Common myeloid progenitor, CD34-positive (primary cell): ENCODE results near the gene SP3.
A peak's percentile ranks its signal among the peaks of the same experiment; 100 is the strongest.

Source experiments
- CTCF ChIA-PET: fragments of 350-600 bp; sonication (Branson Sonifier 250); formaldehyde crosslinking; loops from one replicate; lab custom pipeline; 2021; ENCODE audit warnings: antibody characterized with exemption; lab: Charles Lee
- POLR2A ChIA-PET: fragments of 350-600 bp; sonication (Branson Sonifier 250); formaldehyde crosslinking; loops from one replicate; lab custom pipeline; 2021; ENCODE audit warnings: antibody characterized with exemption; lab: Charles Lee
- DNase-seq, 3 donors: peaks; one replicate each; pipeline versions ENCODE4 v3.0.0 to v3.0.0-alpha.2; 2013
- H3K27ac ChIP-seq, 2 experiments: 1 replicate in 1 of 2; 2 replicates in 1 of 2; pipeline ENCODE4 v1.7.0; 2013; ENCODE audit warnings: inconsistent platforms in 2 of 2, low read length in 2 of 2, mild to moderate bottlenecking in 2 of 2, low read depth in 1 of 2, moderate library complexity in 1 of 2; ENCODE audit not compliant: severe bottlenecking in 2 of 2, insufficient read depth in 1 of 2, poor library complexity in 1 of 2
- H3K27me3 ChIP-seq, 5 experiments: replicated peaks in 2 of 5; 1 replicate in 3 of 5; 2 replicates in 2 of 5; pipeline versions ENCODE4 v1.6.1 to v1.7.0; 2013; ENCODE audit warnings: low read length in 4 of 5, mild to moderate bottlenecking in 2 of 5, moderate library complexity in 2 of 5, inconsistent platforms in 1 of 5; ENCODE audit not compliant: insufficient read depth in 5 of 5, control insufficient read depth in 4 of 5
- H3K36me3 ChIP-seq, 4 experiments: 1 replicate in 2 of 4; 2 replicates in 2 of 4; pipeline versions ENCODE4 v1.6.1 to v1.7.0; 2013; ENCODE audit warnings: low read length in 3 of 4, control low read depth in 1 of 4, mild to moderate bottlenecking in 1 of 4; ENCODE audit not compliant: control insufficient read depth in 4 of 4, insufficient read depth in 4 of 4
- H3K4me1 ChIP-seq, 4 experiments: 1 replicate in 3 of 4; 2 replicates in 1 of 4; pipeline versions ENCODE4 v1.6.1 to v1.7.1; 2013; ENCODE audit warnings: low read length in 3 of 4, mild to moderate bottlenecking in 3 of 4, control low read depth in 1 of 4, inconsistent platforms in 1 of 4, moderate library complexity in 1 of 4; ENCODE audit not compliant: control insufficient read depth in 4 of 4, insufficient read depth in 4 of 4; ENCODE audit errors: control extremely low read depth in 1 of 4
- H3K4me3 ChIP-seq, 7 experiments: 1 replicate in 4 of 7; 2 replicates in 3 of 7; pipeline versions ENCODE4 v1.5.1 to v1.7.0; 2013; ENCODE audit warnings: mild to moderate bottlenecking in 7 of 7, low read length in 6 of 7, moderate library complexity in 6 of 7, inconsistent platforms in 2 of 7, low read depth in 2 of 7, control low read depth in 1 of 7; ENCODE audit not compliant: insufficient read depth in 4 of 7, control insufficient read depth in 1 of 7; ENCODE audit errors: extremely low read depth in 1 of 7
- H3K9me3 ChIP-seq, 5 experiments: 1 replicate in 4 of 5; 2 replicates in 1 of 5; pipeline versions ENCODE4 v1.6.1 to v1.7.1; 2013; ENCODE audit warnings: low read length in 4 of 5, mild to moderate bottlenecking in 2 of 5, inconsistent platforms in 1 of 5, low read depth in 1 of 5, moderate library complexity in 1 of 5; ENCODE audit not compliant: control insufficient read depth in 4 of 5, insufficient read depth in 2 of 5; ENCODE audit errors: control extremely low read depth in 1 of 5
- WGBS: methylation state at CpG from one replicate; pipeline ENCODE4 v1.1.5; 2013; ENCODE audit not compliant: insufficient coverage; 5-methylcytosine and 5-hydroxymethylcytosine counted together

The SP3 gene

DNA sequence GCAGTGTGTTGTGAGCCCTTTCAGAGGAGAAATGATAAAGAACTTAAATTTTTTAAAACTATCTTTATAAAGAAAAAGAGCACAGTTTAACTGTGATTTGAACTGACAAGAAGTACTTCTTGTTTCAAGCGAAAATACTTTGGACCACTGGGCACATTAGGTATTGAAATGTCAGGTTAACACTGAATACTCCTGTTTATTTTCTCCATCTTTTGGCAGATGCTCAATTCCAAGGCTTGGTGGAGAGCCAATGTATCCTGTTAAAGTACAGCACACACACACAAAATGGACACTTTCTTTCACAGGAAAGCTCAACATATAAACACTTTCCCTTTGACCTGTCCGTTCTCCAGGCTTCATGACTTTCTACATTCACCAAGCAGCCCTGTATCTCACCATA is 32.6 kb upstream of the SP3 start:
- H3K27ac ChIP-seq: peak overlapping the region in 1 of 2 experiments; percentile 0
- H3K4me1 ChIP-seq: peaks cover 11 to 19% (median 15%) of the 10 kb centered on the region in 4 experiments
- DNase-seq: peak in 2 of 3 donors; percentile 35 to 62
- no peak overlapping the region for H3K4me3 ChIP-seq
- H3K27me3 ChIP-seq: no peaks in the 10 kb centered on the region
- ChIA-PET POLR2A (no interaction called here), CTCF (interaction anchor here (0.6 to 3.4 kb wide), 4 partner anchors 14 to 45 kb away, joined by 3 to 19 read pairs (median 4); no protein-coding TSS in a partner anchor)
- H3K36me3 ChIP-seq: no peaks in the 10 kb centered on the region
- WGBS: 30% methylated on average over 2 of the region's 2 CpGs
- H3K9me3 ChIP-seq: no peaks in the 10 kb centered on the region

- Histone ChIP-seq H3K4me1 (peaks cover 11 to 19% (median 15%) of the 10 kb centered on the region in 4 experiments), H3K36me3 (no peaks in the 10 kb centered on the region), H3K27ac (no peak overlapping the region), H3K4me3 (no peak overlapping the region), H3K27me3 (no peaks in the 10 kb centered on the region), H3K9me3 (no peaks in the 10 kb centered on the region)
- CTCF ChIA-PET: interaction anchor here (0.8 to 3.4 kb wide), 4 partner anchors 14 to 38 kb away, joined by 3 to 19 read pairs (median 4); no protein-coding TSS in a partner anchor
- WGBS: 10% methylated on average over 4 of the region's 7 CpGs
- POLR2A ChIA-PET: no interaction called here
- DNase-seq: peak; percentile 85 to 98 (median 95)
Measured at GRCh38 chr2:173997269-173997668, 32.1 kb upstream of the SP3 start.

DNA sequence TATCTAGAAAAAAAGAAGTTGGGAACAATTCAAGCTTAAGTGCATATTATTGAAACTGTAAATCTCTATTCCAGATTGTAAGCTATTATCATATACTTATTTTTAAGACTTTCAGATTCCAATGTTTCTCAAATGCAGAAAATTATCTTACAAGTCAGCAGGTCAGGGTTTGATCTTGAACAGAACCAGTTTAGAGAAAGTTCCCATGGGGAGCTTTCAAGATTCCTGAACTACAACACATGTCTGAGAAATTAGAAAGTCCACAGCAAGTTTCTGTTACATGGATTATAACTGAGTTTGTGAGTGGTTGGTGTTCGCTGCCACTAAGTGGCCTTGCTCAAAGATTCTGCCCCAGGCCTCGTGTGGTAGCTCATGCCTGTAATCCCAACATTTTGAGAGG is 31.6 kb upstream of the SP3 start:
- Histone ChIP-seq H3K9me3 (no peaks in the 10 kb centered on the region), H3K4me1 (peaks cover 11 to 19% (median 15%) of the 10 kb centered on the region in 4 experiments), H3K4me3 (no peak overlapping the region), H3K27ac (no peak overlapping the region), H3K36me3 (no peaks in the 10 kb centered on the region), H3K27me3 (no peaks in the 10 kb centered on the region)
- WGBS: no CpG with 5 or more reads among the region's 2 CpGs
- POLR2A ChIA-PET: no interaction called here
- CTCF ChIA-PET: interaction anchor here (0.8 to 1.9 kb wide), 3 partner anchors 14 to 39 kb away, joined by 3 to 5 read pairs (median 4); no protein-coding TSS in a partner anchor
- no peak for DNase-seq

- H3K4me3 ChIP-seq: no peak overlapping the region
- WGBS: no CpG with 5 or more reads among the region's 1 CpG
- no peaks in the 10 kb centered on the region for H3K36me3 ChIP-seq
- H3K9me3 ChIP-seq: no peaks in the 10 kb centered on the region
- ChIA-PET CTCF (no interaction called here), POLR2A (no interaction called here)
- H3K27me3 ChIP-seq: no peaks in the 10 kb centered on the region
- DNase-seq: no peak
- no peak overlapping the region for H3K27ac ChIP-seq
- H3K4me1 ChIP-seq: peaks cover 7 to 23% (median 13%) of the 10 kb centered on the region in 4 experiments
Measured at GRCh38 chr2:173993459-173993858, 28.3 kb upstream of the SP3 start.

DNA sequence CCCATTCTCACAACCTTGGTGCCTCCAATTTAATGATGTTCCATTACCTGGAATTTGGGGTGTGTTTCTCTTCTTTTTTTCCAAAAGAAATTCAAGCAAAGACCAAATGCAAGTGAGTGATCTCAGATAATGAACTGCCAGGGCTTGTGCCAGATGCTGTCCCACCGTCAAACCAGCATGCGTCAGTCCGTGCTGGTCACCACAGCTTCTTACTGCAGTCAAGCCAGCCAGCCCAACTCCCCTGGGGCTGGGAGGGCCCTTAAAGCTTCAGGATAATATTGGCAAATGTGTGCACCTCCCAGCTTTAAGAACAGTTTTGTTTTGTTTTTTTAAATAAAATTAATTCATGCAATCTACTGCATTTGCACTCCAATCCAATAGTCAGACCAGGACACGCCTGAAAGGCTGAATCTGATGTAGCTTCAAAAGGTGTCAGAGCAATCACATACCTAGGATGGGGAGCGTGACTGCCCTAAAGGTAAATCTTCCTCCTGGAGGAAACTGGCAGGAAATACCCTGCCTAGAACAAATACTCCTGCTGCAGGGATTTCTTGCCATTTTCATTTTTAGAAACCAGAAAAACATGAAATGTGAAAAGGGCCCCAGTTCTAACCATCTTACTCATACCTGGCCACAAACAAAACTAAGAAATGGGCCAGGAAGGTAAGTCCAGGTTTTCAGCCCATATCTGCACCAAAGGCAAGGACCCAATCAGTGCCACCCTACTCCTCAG is 26.8 kb upstream of the SP3 start:
- Histone ChIP-seq H3K27me3 (no peaks in the 10 kb centered on the region), H3K36me3 (no peaks in the 10 kb centered on the region), H3K4me3 (no peak overlapping the region), H3K27ac (no peak overlapping the region), H3K9me3 (no peaks in the 10 kb centered on the region), H3K4me1 (peaks cover 0 to 13% (median 1%) of the 10 kb centered on the region in 4 experiments)
- POLR2A ChIA-PET: no interaction called here
- 83% methylated on average over 2 of the region's 5 CpGs for WGBS
- no peak for DNase-seq
- CTCF ChIA-PET: interaction anchor here (0.9 to 1.0 kb wide), 2 partner anchors 14 to 44 kb away, joined by 3 to 4 read pairs; no protein-coding TSS in a partner anchor

DNA sequence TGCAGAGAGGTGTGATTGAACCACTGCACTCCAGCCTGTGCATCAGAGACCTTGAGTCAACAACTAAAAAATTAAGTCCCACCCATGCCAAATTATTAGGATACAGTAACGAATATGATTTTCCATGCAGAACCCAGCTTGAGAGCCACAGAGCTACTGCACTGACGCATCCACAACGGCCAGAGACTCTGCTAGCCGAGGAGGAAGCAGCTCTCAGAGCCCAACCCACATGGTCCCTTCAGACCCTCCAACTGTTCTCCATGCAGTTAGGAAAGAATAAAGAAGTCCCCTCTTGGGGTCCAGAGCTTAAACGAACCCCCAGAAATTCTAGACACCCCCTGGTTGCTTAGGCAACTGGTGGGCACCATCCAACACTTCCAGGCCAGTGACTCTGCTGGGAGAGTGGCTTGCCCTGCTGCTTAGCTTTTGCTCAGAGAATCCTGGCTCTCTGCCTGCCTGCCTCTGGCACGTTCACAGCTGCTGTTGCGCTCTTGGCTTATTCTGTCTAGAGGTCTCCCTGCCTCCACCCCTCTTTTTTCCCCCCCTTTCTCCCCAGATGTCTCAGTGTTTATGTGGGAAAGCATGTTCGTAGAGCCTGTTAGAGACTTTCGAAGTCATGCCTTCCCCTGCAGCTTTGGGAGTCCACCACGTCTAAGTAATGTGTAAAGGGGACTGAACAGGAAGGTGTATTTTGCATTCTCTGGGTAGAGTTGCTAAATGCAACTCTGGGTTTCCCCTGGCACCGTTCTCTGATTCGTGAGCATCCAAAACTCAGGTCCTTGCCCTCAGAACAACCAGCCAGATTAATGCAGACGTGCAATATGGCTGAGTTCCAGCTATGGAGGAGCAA is 26.0 kb upstream of the SP3 start:
- peak in 1 of 3 donors; percentile 14 for DNase-seq
- H3K4me1 ChIP-seq: peaks cover 0 to 11% (median 0%) of the 10 kb centered on the region in 4 experiments
- no peaks in the 10 kb centered on the region for H3K27me3 ChIP-seq
- H3K4me3 ChIP-seq: no peak overlapping the region
- H3K27ac ChIP-seq: no peak overlapping the region
- ChIA-PET CTCF (interaction anchor here (0.9 to 1.0 kb wide), 2 partner anchors 15 to 45 kb away, joined by 3 to 4 read pairs; no protein-coding TSS in a partner anchor), POLR2A (interaction anchor here (0.5 kb wide), 1 partner anchor 13 kb away, joined by 4 read pairs; no protein-coding TSS in a partner anchor)
- no peaks in the 10 kb centered on the region for H3K9me3 ChIP-seq
- WGBS: 79% methylated on average over 13 of the region's 13 CpGs
- H3K36me3 ChIP-seq: no peaks in the 10 kb centered on the region
